PC-3 (cell line): Measurements from ENCODE around the gene VPS8. TPM values are rescaled to one million over a fixed set of nuclear protein-coding genes. Genes with fewer than 3 reads are reported as not detected.
"Not testable (repeated sequence)": the region's sequence is repeated elsewhere in the genome, so short reads cannot be mapped to it uniquely, and the experiment has no call there.

Source experiments
- ATAC-seq: fragments of 200-7000 bp; cut with Tn5 transposase; 2 replicates; pipeline ENCODE4 v1.9.1; 2020; ENCODE audit warnings: mild to moderate bottlenecking, moderate library complexity
- BruUV-seq: library from RNA; stranded (reverse); fragments of 400-500 nt; replicated peaks from 2 replicates; lab custom pipeline; 2021; lab: Mats Ljungman, UMichigan
- CTCF ChIA-PET: fragments of 300-600 bp; sonication (Branson Sonifier 250); formaldehyde crosslinking; loops from one replicate; lab custom pipeline; 2022; ENCODE audit warnings: antibody characterized with exemption; lab: Charles Lee
- POLR2A ChIA-PET: fragments of 300-600 bp; sonication (Branson Sonifier 250); formaldehyde crosslinking; loops from one replicate; lab custom pipeline; 2022; ENCODE audit warnings: antibody characterized with exemption; ENCODE audit not compliant: unreplicated experiment; lab: Charles Lee
- DNase-seq: peaks from one replicate; pipeline ENCODE4 v3.0.0-alpha.2; 2015
- H2AFZ ChIP-seq: fragments of 300-600 bp; sonication (generic); 2 replicates; pipeline ENCODE4 v1.6.0; 2016; ENCODE audit warnings: antibody characterized with exemption, low read length
- H3F3A ChIP-seq: fragments of 300-600 bp; sonication (generic); one replicate; pipeline ENCODE4 v1.6.0; 2017; ENCODE audit warnings: antibody characterized with exemption, low read length, control low read depth, mild to moderate bottlenecking; ENCODE audit not compliant: unreplicated experiment
- H3K27ac ChIP-seq: fragments of 300-600 bp; sonication (generic); 2 replicates; pipeline ENCODE4 v1.5.1; 2016; ENCODE audit warnings: mild to moderate bottlenecking, low read length
- H3K27me3 ChIP-seq: fragments of 300-600 bp; sonication (generic); 2 replicates; pipeline ENCODE4 v1.6.1; 2016; ENCODE audit warnings: low read length, mixed read lengths
- H3K36me3 ChIP-seq: fragments of 300-600 bp; sonication (generic); 2 replicates; pipeline ENCODE4 v1.6.1; 2016; ENCODE audit warnings: low read depth, mixed run types, low read length, mixed read lengths
- H3K4me1 ChIP-seq: fragments of 300-600 bp; sonication (generic); 2 replicates; pipeline ENCODE4 v1.5.1; 2016; ENCODE audit warnings: low read length; ENCODE audit not compliant: insufficient read depth
- H3K4me2 ChIP-seq: fragments of 300-600 bp; sonication (generic); 2 replicates; pipeline ENCODE4 v1.6.0; 2016; ENCODE audit warnings: low read length
- H3K4me3 ChIP-seq: fragments of 300-600 bp; sonication (generic); 2 replicates; pipeline ENCODE4 v1.5.1; 2016; ENCODE audit warnings: mild to moderate bottlenecking, low read length, mixed read lengths
- H3K79me2 ChIP-seq: fragments of 300-600 bp; sonication (generic); 2 replicates; pipeline ENCODE4 v1.6.1; 2017; ENCODE audit warnings: low read length, mixed read lengths
- H3K9ac ChIP-seq: fragments of 300-600 bp; sonication (generic); 2 replicates; pipeline ENCODE4 v1.6.0; 2016; ENCODE audit warnings: mild to moderate bottlenecking, low read length
- H3K9me2 ChIP-seq: fragments of 300-600 bp; sonication (generic); replicated peaks from 2 replicates; pipeline ENCODE4 v1.6.1; 2016; ENCODE audit warnings: mixed run types, low read length, mixed read lengths
- H3K9me3 ChIP-seq: fragments of 300-600 bp; sonication (generic); 2 replicates; pipeline ENCODE4 v1.6.1; 2016; ENCODE audit warnings: low read length, mixed read lengths
- H4K20me1 ChIP-seq: fragments of 300-600 bp; sonication (generic); 2 replicates; pipeline ENCODE4 v1.6.1; 2016; ENCODE audit warnings: low read length, mixed read lengths
- EZH2 ChIP-seq: fragments of 300-600 bp; sonication (generic); IDR thresholded peaks from one replicate; pipeline ENCODE4 v1.6.1; 2017; ENCODE audit warnings: antibody characterized with exemption, mild to moderate bottlenecking, low read length; ENCODE audit not compliant: unreplicated experiment
- EZH2phosphoT487 ChIP-seq: fragments of 300-600 bp; sonication (generic); IDR thresholded peaks from 2 replicates; pipeline ENCODE4 v1.6.1; 2018; ENCODE audit warnings: mild to moderate bottlenecking, antibody characterized with exemption, low read length, borderline replicate concordance
- intact Hi-C: fragments of 100-400 bp; cut with micrococcal nuclease; formaldehyde crosslinking; loops from 2 replicates; pipeline ENCODE4 v1.9.0; 2023
- total RNA-seq: library from RNA; depleted of rRNA; stranded (reverse); fragments of >200 nt; gene quantifications from 2 replicates; pipeline ENCODE4 v1.2.3, GENCODE V29; 2014
- TF ChIP-seq, protein P1 (sequence below): fragments of 300-600 bp; sonication (generic); conservative IDR thresholded peaks from 2 replicates; pipeline ENCODE4 v1.5.1; 2017; ENCODE audit warnings: antibody characterized with exemption, low read depth, mild to moderate bottlenecking, low read length

The VPS8 gene
- total RNA-seq, 1 experiment from 2014 or later = 38.0 TPM

DNA sequence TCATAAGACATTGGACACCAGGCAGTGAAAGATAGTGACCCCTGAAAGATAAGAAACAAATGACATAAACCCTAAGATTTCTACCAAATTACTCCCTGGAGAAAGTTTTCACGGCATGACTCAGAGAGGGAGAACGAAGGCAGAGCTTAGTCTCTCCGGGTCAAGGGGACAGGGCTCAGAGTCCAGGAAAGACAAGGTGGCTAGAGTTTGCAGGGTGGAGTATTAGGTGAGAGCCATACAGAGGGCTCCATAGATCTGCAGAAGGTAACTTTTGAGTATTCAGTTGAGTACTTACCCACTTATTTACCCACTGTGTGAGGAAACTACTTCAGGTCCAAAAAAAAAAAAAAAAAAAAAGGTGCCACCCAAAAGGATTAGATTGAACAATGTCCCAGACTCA is 197.7 kb downstream of the VPS8 start:
- no peak overlapping the region for H3K9ac ChIP-seq
- DNase-seq (no peak), ATAC-seq (no peak)
- TF ChIP-seq, protein P1, sequence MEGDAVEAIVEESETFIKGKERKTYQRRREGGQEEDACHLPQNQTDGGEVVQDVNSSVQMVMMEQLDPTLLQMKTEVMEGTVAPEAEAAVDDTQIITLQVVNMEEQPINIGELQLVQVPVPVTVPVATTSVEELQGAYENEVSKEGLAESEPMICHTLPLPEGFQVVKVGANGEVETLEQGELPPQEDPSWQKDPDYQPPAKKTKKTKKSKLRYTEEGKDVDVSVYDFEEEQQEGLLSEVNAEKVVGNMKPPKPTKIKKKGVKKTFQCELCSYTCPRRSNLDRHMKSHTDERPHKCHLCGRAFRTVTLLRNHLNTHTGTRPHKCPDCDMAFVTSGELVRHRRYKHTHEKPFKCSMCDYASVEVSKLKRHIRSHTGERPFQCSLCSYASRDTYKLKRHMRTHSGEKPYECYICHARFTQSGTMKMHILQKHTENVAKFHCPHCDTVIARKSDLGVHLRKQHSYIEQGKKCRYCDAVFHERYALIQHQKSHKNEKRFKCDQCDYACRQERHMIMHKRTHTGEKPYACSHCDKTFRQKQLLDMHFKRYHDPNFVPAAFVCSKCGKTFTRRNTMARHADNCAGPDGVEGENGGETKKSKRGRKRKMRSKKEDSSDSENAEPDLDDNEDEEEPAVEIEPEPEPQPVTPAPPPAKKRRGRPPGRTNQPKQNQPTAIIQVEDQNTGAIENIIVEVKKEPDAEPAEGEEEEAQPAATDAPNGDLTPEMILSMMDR = no peak
- TF ChIP-seq EZH2 = no peak
- TF ChIP-seq EZH2phosphoT487 = no peak
- ChIA-PET CTCF (no interaction called here), POLR2A (no interaction called here)
- no peak overlapping the region for H2AFZ ChIP-seq
- no peaks in the 10 kb centered on the region for H3K27me3 ChIP-seq
- H3K4me1 ChIP-seq = no peaks in the 10 kb centered on the region
- H3K27ac ChIP-seq = no peak overlapping the region
- no peaks in the 10 kb centered on the region for H3F3A ChIP-seq
- no peaks in the 10 kb centered on the region for H3K9me2 ChIP-seq
- no peaks in the 10 kb centered on the region for H3K79me2 ChIP-seq
- no peaks in the 10 kb centered on the region for H4K20me1 ChIP-seq
- 0 out of 2 replicates have a peak, but pooled peaks cover 3% of the 10 kb centered on the region for H3K36me3 ChIP-seq
- no peak overlapping the region for H3K4me3 ChIP-seq
- no TSS peak for BruUV-seq
- H3K9me3 ChIP-seq = no peaks in the 10 kb centered on the region
- no peak overlapping the region for H3K4me2 ChIP-seq
- intact Hi-C loops = no loop called here

DNA sequence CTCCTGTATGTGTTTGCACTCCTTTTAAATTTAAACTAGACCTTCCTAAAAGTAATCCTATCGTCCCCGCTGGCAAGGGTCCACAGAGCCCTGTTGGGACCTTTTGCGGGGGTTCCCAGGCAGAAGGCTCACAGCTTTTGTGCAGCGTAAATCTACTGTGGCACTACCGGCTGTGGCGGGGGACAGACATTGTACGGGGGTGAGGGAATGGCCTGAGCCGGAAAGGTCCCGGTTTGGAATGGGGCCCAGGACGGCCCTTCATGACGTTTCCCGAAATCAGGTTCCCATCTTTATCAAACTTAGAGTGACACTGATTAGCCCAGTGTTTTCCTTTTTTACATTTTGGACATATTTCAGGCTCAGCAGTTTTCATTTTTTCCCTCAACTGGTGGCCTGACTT is 205.6 kb downstream of the VPS8 start:
- BruUV-seq, POLR2A ChIA-PET, CTCF ChIA-PET, H3F3A ChIP-seq, DNase-seq, H3K27ac ChIP-seq, H3K4me3 ChIP-seq, H3K79me2 ChIP-seq, H3K4me2 ChIP-seq, H2AFZ ChIP-seq, intact Hi-C loops, H3K27me3 ChIP-seq, H3K9ac ChIP-seq, H4K20me1 ChIP-seq, H3K4me1 ChIP-seq, H3K9me2 ChIP-seq, ATAC-seq, H3K9me3 ChIP-seq: not testable (repeated sequence)
- H3K36me3 ChIP-seq = peaks cover 17% of the 10 kb centered on the region; the same call in 1 of the 2 replicates

DNA sequence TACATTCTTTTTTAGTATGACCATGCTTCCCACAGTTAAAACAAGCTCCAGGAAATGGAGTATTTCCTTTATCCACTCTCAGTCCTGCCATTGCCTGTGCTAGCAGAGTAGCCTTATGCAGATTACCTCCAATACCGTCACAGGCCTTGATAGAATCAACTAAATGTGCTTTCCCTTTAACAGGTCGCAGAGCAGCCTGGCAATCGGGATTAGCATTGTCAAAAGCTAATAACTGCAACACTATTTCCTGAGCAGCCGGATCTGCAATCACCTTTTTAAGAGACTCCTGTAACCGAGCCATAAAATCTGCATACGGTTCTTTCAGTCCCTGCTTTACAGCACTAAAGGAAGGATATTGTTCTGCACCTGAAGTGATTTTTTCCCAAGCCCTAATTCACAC is 206.0 kb downstream of the VPS8 start:
- H3K4me2 ChIP-seq, H3F3A ChIP-seq, H3K79me2 ChIP-seq, H3K9me2 ChIP-seq, BruUV-seq, intact Hi-C loops, H3K9me3 ChIP-seq, DNase-seq, H3K4me1 ChIP-seq, H2AFZ ChIP-seq, H3K27me3 ChIP-seq, H4K20me1 ChIP-seq, H3K9ac ChIP-seq, H3K4me3 ChIP-seq, H3K27ac ChIP-seq, POLR2A ChIA-PET, ATAC-seq, CTCF ChIA-PET: not testable (repeated sequence)
- peaks cover 17% of the 10 kb centered on the region; the same call in 1 of the 2 replicates for H3K36me3 ChIP-seq

DNA sequence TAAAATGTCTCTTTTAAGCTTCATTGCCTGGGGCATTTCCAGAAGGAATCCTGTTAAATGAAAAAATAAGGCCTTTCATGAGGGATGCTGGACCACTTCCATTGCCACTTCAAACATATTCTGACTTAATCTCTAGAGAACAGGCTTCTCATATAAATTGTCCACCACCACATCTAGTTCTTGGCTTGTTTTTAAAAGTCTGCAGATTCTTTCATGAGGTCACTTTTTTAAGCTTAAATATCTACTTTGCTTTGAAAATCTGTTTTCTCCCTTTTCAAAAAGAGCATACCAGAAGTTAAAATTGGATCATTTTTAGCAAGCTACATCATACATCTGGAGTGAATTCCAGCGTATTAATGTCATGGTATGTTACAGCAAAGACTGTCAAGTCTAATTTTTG is 209.3 kb downstream of the VPS8 start:
- ATAC-seq (no peak), DNase-seq (no peak)
- Histone ChIP-seq H4K20me1 (no peaks in the 10 kb centered on the region), H3K36me3 (peaks cover 17% of the 10 kb centered on the region; the same call in 1 of the 2 replicates), H3K9me2 (no peaks in the 10 kb centered on the region), H3F3A (no peaks in the 10 kb centered on the region), H3K27ac (no peak overlapping the region), H2AFZ (no peak overlapping the region), H3K9me3 (no peaks in the 10 kb centered on the region), H3K27me3 (no peaks in the 10 kb centered on the region), H3K4me2 (no peak overlapping the region), H3K4me1 (no peaks in the 10 kb centered on the region), H3K4me3 (no peak overlapping the region), H3K9ac (no peak overlapping the region), H3K79me2 (no peaks in the 10 kb centered on the region)
- POLR2A ChIA-PET = no interaction called here
- BruUV-seq = no TSS peak
- TF ChIP-seq, protein P1 = no peak
- no peak for TF ChIP-seq EZH2
- no peak for TF ChIP-seq EZH2phosphoT487
- intact Hi-C loops = no loop called here
- CTCF ChIA-PET = no interaction called here
